ENCODE data around the gene KRTAP4-7.
"Not testable (repeated sequence)": the region's sequence is repeated elsewhere in the genome, so short reads cannot be mapped to it uniquely, and the experiment has no call there.

Gene KRTAP4-7

GRCh38 chr17:41116297-41116696 is 32.3 kb downstream of the KRTAP4-7 start:
- DNase-seq: no peak

- DNase-seq: not testable (repeated sequence)
Measured at GRCh38 chr17:41117846-41118386, 34.0 kb downstream of the KRTAP4-7 start, which contains the start of gene KRTAP4-11. Gene KRTAP4-11, minus strand, starts transcription at chr17:41118373. Its CDS starts 58 bp downstream, at chr17:41118315.

GRCh38 chr17:41118721-41119120 is 34.8 kb downstream of the KRTAP4-7 start:
- no peak for DNase-seq

GRCh38 chr17:41119696-41120690 is 36.0 kb downstream of the KRTAP4-7 start:
- DNase-seq: not testable (repeated sequence)

- DNase-seq: no peak
Measured at GRCh38 chr17:41121742-41122141, 37.8 kb downstream of the KRTAP4-7 start.

GRCh38 chr17:41123292-41123990 is 39.5 kb downstream of the KRTAP4-7 start:
- DNase-seq: not testable (repeated sequence)

- DNase-seq: not testable (repeated sequence)
Measured at GRCh38 chr17:41123991-41124371, 40.0 kb downstream of the KRTAP4-7 start, which contains the start of gene KRTAP4-12. Gene KRTAP4-12, minus strand, starts transcription at chr17:41124182. Its CDS starts 60 bp downstream, at chr17:41124122.

GRCh38 chr17:41125064-41125463 is 41.1 kb downstream of the KRTAP4-7 start:
- DNase-seq: no peak

GRCh38 chr17:41126412-41126811 is 42.5 kb downstream of the KRTAP4-7 start:
- DNase-seq: no peak

GRCh38 chr17:41127371-41127770 is 43.4 kb downstream of the KRTAP4-7 start:
- DNase-seq: no peak

- DNase-seq: no peak
Measured at GRCh38 chr17:41131979-41132378, 48.0 kb downstream of the KRTAP4-7 start.

GRCh38 chr17:41133880-41134735 is 50.2 kb downstream of the KRTAP4-7 start:
- DNase-seq: no peak

All from activated CD4-positive, alpha-beta T cell treated with anti-CD3 and anti-CD28 coated beads, Interleukin-2, amount 50 U/mL, for 48 hours (primary cell).